GM18868 (cell line): ENCODE data around the gene OSBPL10.

ENCODE experiments used
- ATAC-seq: cut with Tn5 transposase; IDR thresholded peaks from one replicate; pipeline ENCODE4 v1.9.1; 2021; ENCODE audit warnings: mild to moderate bottlenecking, moderate library complexity; ENCODE audit not compliant: unreplicated experiment

The OSBPL10 gene

GRCh38 chr3:31959251-31959650 is 21.8 kb downstream of the OSBPL10 start:
- no peak for ATAC-seq

GRCh38 chr3:31958701-31959152 is 22.3 kb downstream of the OSBPL10 start:
- ATAC-seq: no peak

GRCh38 chr3:31957106-31957505 is 24.0 kb downstream of the OSBPL10 start:
- no peak for ATAC-seq

- ATAC-seq: no peak
Measured at GRCh38 chr3:31955581-31955980, 25.5 kb downstream of the OSBPL10 start.

GRCh38 chr3:31953636-31954035 is 27.4 kb downstream of the OSBPL10 start:
- no peak for ATAC-seq

GRCh38 chr3:31953091-31953490 is 28.0 kb downstream of the OSBPL10 start:
- ATAC-seq: no peak

GRCh38 chr3:31952205-31952604 is 28.9 kb downstream of the OSBPL10 start:
- peak; percentile 84 for ATAC-seq

GRCh38 chr3:31948280-31948679 is 32.8 kb downstream of the OSBPL10 start:
- no peak for ATAC-seq

GRCh38 chr3:31947671-31948091 is 33.4 kb downstream of the OSBPL10 start:
- no peak for ATAC-seq

GRCh38 chr3:31947162-31947561 is 33.9 kb downstream of the OSBPL10 start:
- no peak for ATAC-seq

- no peak for ATAC-seq
Measured at GRCh38 chr3:31946484-31947081, 34.5 kb downstream of the OSBPL10 start.

GRCh38 chr3:31945738-31946052 is 35.4 kb downstream of the OSBPL10 start:
- no peak for ATAC-seq

- ATAC-seq: no peak
Measured at GRCh38 chr3:31943041-31943440, 38.0 kb downstream of the OSBPL10 start.

GRCh38 chr3:31942446-31942845 is 38.6 kb downstream of the OSBPL10 start:
- ATAC-seq: no peak

GRCh38 chr3:31937225-31937624 is 43.8 kb downstream of the OSBPL10 start:
- no peak for ATAC-seq

GRCh38 chr3:31936420-31937060 is 44.5 kb downstream of the OSBPL10 start:
- no peak for ATAC-seq

- no peak for ATAC-seq
Measured at GRCh38 chr3:31934866-31935265, 46.2 kb downstream of the OSBPL10 start.

GRCh38 chr3:31934018-31934417 is 47.0 kb downstream of the OSBPL10 start:
- ATAC-seq: no peak

GRCh38 chr3:31932990-31933389 is 48.1 kb downstream of the OSBPL10 start:
- ATAC-seq: no peak

GRCh38 chr3:31929826-31930502 is 51.1 kb downstream of the OSBPL10 start:
- no peak for ATAC-seq

GRCh38 chr3:31927811-31928210 is 53.3 kb downstream of the OSBPL10 start:
- no peak for ATAC-seq

GRCh38 chr3:31926543-31926942 is 54.5 kb downstream of the OSBPL10 start:
- no peak for ATAC-seq
